Neutrophil (primary cell): Measurements from ENCODE around the gene MBOAT2.
"Not testable (repeated sequence)": the region's sequence is repeated elsewhere in the genome, so short reads cannot be mapped to it uniquely, and the experiment has no call there.

Experiments used
- H3K27ac ChIP-seq: fragments of 200-600 bp; sonication (generic); 2 replicates; pipeline ENCODE4 v1.5.1; 2016; ENCODE audit warnings: mild to moderate bottlenecking, moderate library complexity
- H3K27me3 ChIP-seq: fragments of 200-600 bp; sonication (generic); 2 replicates; pipeline ENCODE4 v1.6.0; 2016; ENCODE audit warnings: mild to moderate bottlenecking
- H3K36me3 ChIP-seq: fragments of 200-600 bp; sonication (generic); 2 replicates; pipeline ENCODE4 v1.5.1; 2017
- H3K4me1 ChIP-seq, 2 experiments: fragments of 200-600 bp in 1 of 2; sonication (generic) in 1 of 2; 1 replicate in 1 of 2; 2 replicates in 1 of 2; pipeline versions ENCODE4 v1.5.1 to v1.6.1; 2013 to 2016; ENCODE audit warnings: low read depth in 1 of 2, low read length in 1 of 2, mild to moderate bottlenecking in 1 of 2, moderate library complexity in 1 of 2; ENCODE audit not compliant: control insufficient read depth in 1 of 2, insufficient read depth in 1 of 2
- H3K4me3 ChIP-seq, 2 experiments: fragments of 200-600 bp in 1 of 2; sonication (generic) in 1 of 2; 1 replicate in 1 of 2; 2 replicates in 1 of 2; pipeline ENCODE4 v1.5.1; 2013 to 2016; ENCODE audit warnings: low read depth in 1 of 2, low read length in 1 of 2, mild to moderate bottlenecking in 1 of 2, moderate library complexity in 1 of 2
- H3K9me3 ChIP-seq: fragments of 200-600 bp; sonication (generic); 2 replicates; pipeline ENCODE4 v1.5.1; 2016
- CTCF ChIP-seq: fragments of 200-600 bp; sonication (generic); IDR thresholded peaks from 2 replicates; pipeline ENCODE4 v1.5.1; 2016; ENCODE audit warnings: antibody characterized with exemption

Gene MBOAT2

GRCh38 chr2:9003616-9004337 lies at the start of gene MBOAT2:
MBOAT2 (minus strand) TSS chr2:9003684; CDS start chr2:9003614, 70 bp downstream.
- H3K36me3 ChIP-seq: no peaks in the 10 kb centered on the region
- peak within 1 kb of the TSS; percentile 87 to 96 for H3K4me3 ChIP-seq
- peak; percentile 37 for TF ChIP-seq CTCF

GRCh38 chr2:9052821-9053533 lies 49.5 kb upstream of the MBOAT2 start:
- H3K27ac ChIP-seq: peak overlapping the region; percentile 89
- H3K9me3 ChIP-seq: no peaks in the 10 kb centered on the region
- peaks cover 49 to 53% of the 10 kb centered on the region in 2 experiments for H3K4me1 ChIP-seq
- H3K36me3 ChIP-seq: no peaks in the 10 kb centered on the region
- no peak for TF ChIP-seq CTCF
- no peaks in the 10 kb centered on the region for H3K27me3 ChIP-seq
- peak overlapping the region in 1 of 2 experiments; percentile 23 for H3K4me3 ChIP-seq

More at GRCh38 chr2:9003616-9004337, at the start of gene MBOAT2:
- Histone ChIP-seq H3K27ac (peak within 1 kb of the TSS; percentile 87), H3K9me3 (no peaks in the 10 kb centered on the region), H3K27me3 (no peaks in the 10 kb centered on the region), H3K4me1 (peaks cover 48 to 50% of the 10 kb centered on the region in 2 experiments)

GRCh38 chr2:9051451-9051850 lies 48.0 kb upstream of the MBOAT2 start:
- not testable (repeated sequence) for H3K36me3 ChIP-seq, H3K9me3 ChIP-seq, H3K4me3 ChIP-seq, H3K27me3 ChIP-seq
- Histone ChIP-seq H3K27ac (peak overlapping the region; percentile 89), H3K4me1 (peaks cover 53 to 68% of the 10 kb centered on the region in 2 experiments)

GRCh38 chr2:9050122-9050809 lies 46.8 kb upstream of the MBOAT2 start:
- Histone ChIP-seq H3K4me3 (no peak overlapping the region), H3K27ac (no peak overlapping the region), H3K9me3 (no peaks in the 10 kb centered on the region), H3K4me1 (peaks cover 61 to 75% of the 10 kb centered on the region in 2 experiments), H3K36me3 (no peaks in the 10 kb centered on the region), H3K27me3 (no peaks in the 10 kb centered on the region)
- TF ChIP-seq CTCF: no peak

GRCh38 chr2:9045595-9045994 lies 42.1 kb upstream of the MBOAT2 start:
- Histone ChIP-seq H3K27ac (peak overlapping the region; percentile 80), H3K4me1 (peaks cover 24 to 36% of the 10 kb centered on the region in 2 experiments), H3K9me3 (no peaks in the 10 kb centered on the region), H3K27me3 (no peaks in the 10 kb centered on the region), H3K36me3 (no peaks in the 10 kb centered on the region), H3K4me3 (no peak overlapping the region)
- no peak for TF ChIP-seq CTCF

GRCh38 chr2:9043491-9043890 lies 40.0 kb upstream of the MBOAT2 start:
- not testable (repeated sequence) for H3K36me3 ChIP-seq, H3K27me3 ChIP-seq, H3K4me3 ChIP-seq, H3K9me3 ChIP-seq, H3K27ac ChIP-seq
- peaks cover 24 to 35% of the 10 kb centered on the region in 2 experiments for H3K4me1 ChIP-seq
